ENCODE results near the gene QPCTL.

DNA sequence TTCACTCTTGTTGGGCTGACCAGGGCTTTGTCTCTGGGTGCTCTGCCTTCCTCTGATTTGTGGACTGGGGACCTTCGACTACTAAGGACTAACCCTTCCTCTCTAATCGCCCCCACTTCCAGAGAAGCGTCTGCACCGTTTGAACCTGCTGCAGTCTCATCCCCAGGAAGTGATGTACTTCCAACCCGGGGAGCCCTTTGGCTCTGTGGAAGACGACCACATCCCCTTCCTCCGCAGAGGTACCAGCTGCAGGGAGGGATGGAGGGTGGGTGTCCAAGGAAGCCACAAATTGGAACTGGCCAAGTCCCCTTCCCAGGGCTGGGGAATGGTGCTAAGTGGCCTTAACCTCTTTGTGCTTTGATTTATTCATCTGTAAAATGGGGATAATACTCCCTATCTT lies 9.2 kb downstream of the QPCTL start:
- TF ChIP-seq EZH2 (IDR thresholded peaks at IDR 0.05) (no peak), POLR2AphosphoS5 (IDR thresholded peaks at IDR 0.05; ENCODE audit: borderline replicate concordance, low read depth, low read length) (no peak), FOXP2 (optimal IDR thresholded peaks at IDR 0.05; ENCODE audit: control extremely low read depth, extremely low read length, insufficient read depth) (no peak)
